MV-4-11 (cell line): ENCODE data around the gene METTL8.
"Not testable (repeated sequence)": the region's sequence is repeated elsewhere in the genome, so short reads cannot be mapped to it uniquely, and the experiment has no call there.

Source experiments
- DNase-seq: peaks from one replicate; lab custom pipeline; 2025; lab: John Stamatoyannopoulos, UW

Gene METTL8

DNA sequence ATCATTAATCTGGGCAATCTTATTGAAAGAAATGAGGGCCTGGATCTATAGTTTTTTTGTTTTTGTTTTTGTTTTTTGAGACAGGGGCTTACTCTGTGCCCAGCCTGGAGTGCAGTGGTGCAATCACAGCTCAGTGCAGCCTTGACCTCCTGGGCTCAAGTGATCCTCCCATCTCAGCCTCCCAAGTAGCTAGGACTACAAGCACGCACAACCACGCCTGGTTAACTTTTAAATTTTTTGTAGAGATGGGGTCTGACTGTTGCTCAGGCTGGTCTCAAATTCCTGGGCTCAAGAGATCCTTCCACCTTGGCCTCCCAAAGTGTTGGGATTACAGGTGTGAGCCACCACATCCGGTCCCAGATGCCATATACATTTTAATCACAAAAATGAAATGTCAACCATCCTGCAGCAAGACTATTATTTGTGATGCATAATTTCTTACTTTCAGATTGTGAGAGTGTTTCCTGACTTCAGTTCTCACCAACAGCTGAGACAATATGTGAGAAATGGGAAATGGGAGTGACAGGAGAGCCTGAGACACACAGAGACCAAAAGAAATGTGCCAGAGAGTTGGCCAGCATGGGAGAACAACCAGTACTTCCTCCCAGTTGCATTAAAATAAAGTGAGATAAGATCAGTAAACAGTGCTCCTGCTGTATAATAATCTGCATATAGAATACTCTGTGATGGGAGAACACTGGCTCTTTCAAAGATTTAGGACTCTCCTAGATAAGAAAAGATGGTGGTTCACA lies 87.6 kb downstream of the METTL8 start:
- peak; percentile 6 for DNase-seq

DNA sequence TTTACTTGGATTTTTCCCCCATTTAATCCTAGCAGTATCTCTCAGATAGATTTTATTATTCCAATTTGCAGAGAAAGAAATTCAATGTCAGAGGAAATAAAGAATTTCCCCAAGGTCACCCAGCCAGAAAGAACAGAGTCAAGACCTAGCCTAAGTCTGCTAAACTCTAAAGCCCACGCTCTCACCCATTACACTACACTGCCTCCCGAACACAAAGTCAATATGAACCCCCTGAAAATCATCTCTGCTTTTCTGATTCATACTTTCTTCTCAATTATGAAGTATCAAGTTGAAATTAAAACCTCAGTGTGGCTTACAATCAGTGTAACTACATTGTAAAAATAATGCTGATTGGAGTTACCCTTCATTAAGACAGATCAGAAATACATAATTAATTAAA lies 89.6 kb downstream of the METTL8 start:
- DNase-seq, result no peak

DNA sequence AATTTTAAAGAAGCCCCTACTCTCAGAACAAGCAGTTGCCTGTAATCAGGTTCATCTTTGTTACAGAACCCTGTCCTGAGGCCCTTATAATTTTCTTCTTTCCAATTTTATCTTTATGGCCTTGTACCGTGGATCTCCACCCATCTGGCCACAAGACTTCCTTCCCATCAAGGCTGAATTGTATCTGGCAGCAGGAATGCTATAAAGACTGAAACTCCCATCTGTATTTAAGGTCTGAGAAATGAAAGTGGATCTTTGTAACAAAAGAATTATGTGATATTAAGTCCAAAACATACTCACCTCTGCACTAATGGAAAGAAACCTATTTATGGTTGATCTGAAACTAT lies 91.8 kb downstream of the METTL8 start:
- no peak for DNase-seq

DNA sequence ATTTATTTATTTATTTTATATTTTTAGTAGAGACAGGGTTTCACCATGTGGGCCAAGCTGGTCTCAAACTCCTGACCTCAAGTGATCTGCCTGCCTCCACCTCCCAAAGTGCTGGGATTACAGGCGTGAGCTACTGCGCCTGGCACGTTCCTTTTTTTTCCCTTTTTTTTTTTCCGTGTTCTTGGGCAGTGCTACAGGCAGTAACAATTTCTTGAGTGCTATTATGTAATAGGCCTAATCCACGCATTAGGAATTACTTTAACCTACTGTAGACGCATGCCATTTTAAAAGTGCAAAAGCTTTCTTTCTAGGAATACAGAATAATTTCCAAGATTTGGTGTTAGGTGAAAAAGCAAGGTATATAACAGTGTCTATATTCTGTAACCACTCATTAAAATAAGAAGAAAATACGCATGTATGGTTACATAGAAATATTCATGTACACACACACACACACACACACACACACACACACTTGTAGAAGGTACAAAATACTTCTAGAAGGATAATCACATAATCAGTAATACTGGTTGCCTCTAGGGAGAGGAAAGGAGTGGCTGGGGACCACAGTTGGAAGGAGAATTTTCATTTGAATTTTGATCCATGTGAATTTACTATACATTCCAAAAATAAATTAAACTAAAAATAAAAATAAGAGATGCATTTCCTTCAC lies 92.3 kb downstream of the METTL8 start:
- DNase-seq, result no peak

DNA sequence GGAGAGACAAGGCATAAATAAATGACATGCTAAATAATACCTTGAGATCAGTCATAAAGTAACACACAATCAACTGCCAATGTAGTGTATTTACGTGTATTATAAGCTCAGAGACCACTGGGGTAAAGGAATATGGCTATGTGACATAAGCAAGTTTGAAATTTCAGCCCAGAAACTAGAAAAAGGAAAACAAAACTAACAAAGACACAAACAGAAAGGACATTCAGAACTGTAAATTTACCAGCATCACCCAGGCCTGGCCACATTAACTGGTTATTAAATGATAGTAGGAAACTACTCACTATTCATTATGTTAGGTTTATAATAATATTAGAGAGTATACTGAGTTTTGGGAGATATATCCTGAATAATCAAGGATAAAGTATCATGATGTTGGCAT lies 98.8 kb downstream of the METTL8 start:
- DNase-seq, result no peak

DNA sequence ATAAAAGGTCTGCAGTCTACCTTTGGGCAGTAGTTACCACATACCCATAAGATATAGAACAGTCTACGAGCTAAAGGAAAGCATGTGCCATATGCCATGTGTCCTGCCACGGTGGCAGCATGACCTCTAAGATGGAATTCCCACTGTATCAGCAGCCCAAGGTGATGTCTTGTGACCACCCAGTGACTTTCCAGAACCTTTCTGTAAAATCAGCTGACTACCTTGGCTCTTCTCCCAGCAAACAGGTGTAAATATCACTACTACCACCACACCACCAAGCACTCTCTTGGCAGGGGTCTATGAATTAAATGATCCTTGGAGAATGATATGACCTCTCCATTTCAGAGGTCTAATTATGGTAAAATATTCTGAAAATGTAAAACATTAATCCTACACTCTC lies 99.6 kb downstream of the METTL8 start:
- DNase-seq, result no peak

DNA sequence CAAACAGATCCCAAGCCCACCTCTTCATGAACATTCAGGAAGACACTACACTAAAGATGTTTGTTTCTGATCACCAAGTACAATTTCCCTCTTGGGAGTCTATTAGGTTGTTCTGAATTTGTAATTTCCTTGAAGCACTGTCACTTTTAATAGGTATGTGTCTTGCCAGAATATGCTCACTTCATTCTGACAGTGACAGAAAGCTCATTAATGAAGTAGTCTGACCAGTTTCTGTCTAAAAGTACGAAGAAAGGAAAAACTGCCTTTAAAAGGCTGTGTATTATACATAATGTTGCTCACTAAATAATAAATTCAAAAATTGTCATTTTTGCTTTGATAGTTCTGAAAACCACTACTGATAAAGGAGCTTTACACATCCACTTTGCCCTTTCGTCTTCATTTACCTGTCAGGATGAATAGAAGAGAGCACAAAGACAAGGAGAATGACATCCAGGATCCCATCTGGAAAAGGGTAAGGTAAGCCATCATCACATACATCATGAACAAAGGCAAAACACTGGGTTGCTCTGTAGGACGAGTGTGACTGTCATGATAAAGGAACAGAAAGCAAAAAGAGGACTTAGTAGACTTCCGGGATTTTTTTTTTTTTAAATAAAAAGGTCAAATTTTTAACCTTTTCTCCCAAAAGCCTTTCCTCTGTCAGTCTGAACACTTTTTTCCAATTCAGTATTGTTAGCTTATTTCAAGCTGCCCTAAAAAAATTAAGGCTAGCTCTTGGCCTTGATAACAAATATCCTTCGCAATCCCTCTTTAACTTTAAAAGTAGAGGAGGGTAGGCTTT lies 103.4 kb downstream of the METTL8 start:
- peak; percentile 63 for DNase-seq

DNA sequence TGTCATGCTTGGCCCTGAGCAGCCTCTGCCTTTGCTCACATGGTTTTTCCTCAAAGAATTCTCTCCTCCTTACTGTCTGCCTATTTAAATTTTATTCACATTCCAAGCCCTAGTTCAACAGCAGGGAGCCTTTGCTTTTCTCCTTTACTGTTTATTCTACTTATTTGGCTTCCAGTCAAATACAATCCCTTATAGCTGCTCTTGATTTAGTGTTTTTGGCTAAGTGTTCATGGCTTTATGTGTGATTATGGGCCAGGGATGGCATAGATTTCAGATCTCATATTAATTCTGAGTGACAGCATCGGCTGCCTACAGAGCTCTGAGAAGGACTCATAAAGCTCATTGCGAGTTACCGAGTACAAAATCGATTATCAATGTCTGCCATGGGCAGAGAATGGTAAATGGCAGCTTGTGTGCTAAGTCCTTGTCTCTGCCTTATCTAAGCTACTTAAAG lies 106.7 kb downstream of the METTL8 start:
- DNase-seq, result no peak

DNA sequence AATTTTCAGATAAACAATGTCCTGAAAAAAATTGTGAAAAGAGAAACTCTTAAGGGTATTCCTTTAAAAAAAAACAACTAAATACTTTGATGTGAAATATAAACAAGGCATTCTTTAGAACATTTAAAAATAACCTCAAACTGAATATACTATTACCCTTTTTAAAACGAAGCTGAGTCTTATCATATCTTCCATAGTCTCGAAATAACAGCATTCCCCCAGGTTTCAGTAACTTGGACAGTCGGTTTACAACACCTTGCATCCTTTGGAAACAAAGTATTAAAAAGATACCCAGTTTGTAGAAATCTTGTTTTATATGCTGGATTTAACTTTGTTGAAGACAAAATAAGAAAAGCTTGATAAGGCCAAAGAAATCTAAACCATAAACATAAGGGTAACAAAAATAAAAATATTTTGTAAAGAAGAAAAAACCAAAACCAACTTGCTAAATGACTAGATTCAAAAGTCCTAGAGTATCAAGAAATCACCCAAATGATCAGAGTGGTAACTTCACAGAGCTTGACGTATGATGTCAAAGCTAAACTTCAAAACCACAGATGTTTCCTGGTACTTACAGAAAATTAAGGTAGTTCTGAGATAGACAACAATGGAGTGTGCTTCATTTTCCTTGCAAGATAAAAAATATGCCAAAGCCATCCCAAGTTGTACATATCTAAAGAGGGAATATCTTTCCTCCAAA lies 107.8 kb downstream of the METTL8 start:
- no peak for DNase-seq

DNA sequence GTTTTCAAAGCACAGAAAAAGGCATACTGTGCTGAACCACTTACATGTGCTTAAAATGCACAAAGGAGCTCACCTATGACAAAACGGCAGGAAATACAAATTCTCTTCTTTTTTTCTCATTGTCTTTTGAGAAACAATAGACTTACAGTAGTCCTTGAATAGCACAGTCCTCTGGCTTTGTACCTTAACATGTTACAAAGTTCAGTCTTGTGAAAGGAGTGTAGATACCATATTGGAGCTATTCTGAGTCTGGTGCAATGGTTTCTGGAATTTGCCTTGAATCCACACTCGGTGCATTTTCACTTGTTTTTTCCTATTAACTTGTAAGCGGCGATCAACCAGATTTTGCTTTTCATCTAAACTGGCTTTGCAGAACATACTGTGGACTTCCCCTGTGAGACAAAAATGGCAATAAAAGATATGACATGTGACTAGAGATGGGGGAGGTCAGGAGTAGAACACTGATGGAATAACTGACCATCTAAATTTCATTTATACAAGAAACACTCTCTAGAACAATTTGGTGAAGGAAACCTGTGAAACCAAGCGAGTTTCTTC lies 109.7 kb downstream of the METTL8 start:
- DNase-seq, result no peak

DNA sequence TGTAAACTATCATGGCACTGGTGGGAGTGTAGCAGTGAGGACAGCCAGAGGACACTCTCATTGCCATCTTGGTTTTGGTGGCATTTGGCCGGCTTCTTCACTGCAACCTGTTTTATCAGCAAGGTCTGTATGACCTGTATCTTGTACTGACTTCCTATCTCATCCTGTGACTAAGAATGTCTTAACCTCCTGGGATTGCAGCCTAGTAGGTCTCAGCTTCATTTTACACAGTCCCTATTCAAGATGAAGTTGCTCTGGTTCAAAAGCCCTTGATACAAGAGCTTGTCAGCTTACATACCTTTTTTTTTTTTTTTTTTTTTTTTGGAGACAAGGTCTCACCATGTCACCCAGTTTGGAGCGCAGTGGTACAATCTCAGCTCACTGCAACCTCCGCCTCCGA lies 110.9 kb downstream of the METTL8 start:
- no peak for DNase-seq

DNA sequence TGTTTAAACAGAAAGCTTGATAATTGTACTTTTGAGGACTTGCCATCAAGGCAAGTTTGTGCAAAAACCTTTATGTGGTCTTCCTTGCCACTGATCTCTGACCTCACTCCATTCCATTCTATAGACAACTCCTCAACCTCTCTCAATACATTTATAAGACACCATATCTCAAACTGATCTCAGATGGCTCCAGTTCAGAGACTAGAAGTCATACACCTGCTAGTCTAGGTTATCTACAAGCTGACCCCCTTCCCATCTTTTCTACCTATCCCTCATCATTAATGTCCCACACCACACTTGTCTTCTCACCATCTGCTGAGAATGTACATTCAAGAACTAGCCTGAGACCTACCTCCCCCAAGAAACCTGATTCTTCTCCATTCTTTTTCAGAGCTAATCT lies 113.1 kb downstream of the METTL8 start:
- no peak for DNase-seq

DNA sequence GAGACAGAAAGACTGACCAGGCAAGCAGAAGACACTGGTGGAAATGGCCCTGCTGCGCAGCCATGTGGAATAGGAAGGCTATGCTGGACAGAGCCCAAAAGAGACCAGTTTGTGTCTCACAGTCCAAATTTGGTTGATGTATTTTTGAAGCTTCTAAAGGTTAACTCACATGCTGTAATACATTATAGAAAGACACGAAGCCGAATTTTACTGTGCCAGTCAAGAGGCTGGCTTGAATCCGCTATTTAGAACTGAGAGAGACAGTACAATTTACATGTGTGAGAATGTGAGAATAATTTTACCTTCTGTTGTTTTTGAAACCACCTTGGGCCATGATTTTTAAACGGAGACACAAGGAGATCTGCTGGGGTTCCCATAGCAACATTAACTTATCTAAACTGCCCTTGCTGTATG lies 113.6 kb downstream of the METTL8 start:
- no peak for DNase-seq

DNA sequence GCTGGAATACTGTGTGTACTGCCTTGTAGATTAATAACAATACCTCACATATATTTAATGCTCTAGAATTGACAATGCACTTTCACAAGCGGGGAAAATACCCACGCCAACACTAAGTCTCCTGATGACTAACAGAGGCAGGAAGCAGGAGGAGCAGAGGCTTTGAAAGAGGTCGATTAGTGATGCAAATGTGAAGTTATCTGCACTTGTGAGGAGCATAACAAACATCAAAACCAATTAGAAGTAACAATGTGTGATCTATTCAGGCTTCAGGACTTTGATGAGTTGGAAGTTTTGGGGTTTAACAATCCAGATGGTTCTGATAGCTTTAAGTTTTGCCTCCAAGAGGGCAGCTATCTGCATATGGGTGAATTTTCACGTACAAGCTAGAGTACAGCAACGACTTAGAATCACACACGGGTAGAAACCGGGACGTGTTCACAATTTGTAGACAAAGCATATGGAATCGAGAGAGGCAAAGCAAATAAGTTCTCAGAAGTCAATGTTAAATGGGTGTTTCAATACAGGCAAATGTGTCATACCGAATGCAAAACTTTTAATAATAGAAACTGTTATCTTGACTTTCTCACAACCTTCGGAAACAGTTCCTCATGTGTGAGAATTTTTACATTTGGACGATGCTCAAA lies 114.5 kb downstream of the METTL8 start:
- peak; percentile 10 for DNase-seq

DNA sequence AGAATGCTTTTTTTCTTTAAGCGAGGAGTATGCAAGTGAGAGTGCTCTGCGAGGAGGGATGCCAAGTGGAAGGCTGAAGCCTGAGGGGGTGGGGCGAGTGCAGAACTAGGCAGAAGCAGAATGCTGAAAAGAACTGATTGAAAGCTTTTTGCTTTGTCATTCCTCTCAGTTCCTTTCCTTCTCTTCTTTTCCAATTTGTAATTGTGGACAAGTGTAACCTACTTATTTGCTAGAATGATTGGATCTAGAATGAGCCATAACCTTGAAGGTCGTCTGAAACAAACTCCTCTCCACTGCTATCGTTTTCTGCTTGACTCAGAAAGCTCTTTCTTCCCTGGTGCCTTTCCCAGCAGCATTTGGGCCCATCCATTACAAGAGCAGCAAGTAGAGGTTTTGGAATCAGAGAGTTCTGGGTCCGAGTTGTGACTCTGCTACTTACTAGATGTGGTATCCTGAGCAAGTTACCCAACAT lies 115.3 kb downstream of the METTL8 start:
- no peak for DNase-seq

DNA sequence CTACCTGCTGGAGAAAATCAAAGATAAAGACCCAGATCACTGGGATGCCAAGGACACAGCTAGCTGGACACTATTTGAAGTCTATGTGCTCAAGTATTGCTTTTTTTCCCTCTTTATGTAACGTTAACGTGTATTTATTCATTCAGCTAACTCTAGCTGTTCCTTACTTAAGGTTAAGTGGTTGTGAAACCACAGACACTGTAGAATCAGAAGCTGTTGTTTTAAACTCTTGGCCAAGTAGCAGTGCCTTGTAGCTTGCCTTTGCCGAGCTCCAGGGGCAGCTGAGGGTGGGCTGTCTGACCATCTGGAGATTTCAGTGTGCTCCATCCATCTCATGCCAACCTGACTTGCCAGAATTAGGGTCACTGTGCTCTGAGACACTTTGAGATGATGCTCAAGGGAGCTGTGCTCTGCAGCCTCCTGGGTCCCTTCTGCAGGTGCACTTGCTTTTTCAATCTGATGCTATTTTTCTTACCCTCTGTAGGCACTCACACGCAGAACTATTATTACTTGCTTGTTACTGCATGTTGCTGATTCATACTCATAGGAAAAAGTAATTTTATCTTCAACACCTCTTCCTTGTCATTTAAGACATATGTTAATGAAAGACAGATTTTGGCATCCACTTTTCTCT lies 116.2 kb downstream of the METTL8 start:
- no peak for DNase-seq

DNA sequence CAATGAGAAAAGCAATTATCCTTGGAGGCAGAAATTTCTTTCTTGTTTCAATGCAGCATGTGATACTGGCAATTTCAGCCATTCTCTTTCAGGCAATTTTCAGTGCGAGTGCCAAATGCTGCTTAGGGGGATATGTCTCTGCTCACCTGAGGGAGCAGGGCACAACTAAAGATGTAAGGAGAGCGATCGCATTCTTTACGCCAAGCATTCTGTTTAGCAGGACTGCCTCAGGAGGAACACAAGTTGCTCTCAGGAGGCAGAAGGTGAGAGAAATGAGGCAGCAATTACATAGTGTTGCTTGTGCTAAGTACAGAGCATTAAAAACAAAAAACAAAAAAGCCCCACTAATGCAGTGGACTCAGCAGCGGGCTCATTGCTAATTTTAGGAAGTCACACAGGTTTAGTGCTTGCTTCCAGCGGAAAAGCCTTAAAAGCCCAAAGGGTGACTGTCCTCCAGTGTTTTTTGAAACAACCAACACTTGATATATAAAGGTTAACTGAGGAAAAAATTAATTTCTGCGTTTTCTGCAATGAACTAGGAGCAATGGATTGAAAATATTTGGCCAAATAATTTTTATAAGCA lies 116.9 kb downstream of the METTL8 start:
- no peak for DNase-seq

DNA sequence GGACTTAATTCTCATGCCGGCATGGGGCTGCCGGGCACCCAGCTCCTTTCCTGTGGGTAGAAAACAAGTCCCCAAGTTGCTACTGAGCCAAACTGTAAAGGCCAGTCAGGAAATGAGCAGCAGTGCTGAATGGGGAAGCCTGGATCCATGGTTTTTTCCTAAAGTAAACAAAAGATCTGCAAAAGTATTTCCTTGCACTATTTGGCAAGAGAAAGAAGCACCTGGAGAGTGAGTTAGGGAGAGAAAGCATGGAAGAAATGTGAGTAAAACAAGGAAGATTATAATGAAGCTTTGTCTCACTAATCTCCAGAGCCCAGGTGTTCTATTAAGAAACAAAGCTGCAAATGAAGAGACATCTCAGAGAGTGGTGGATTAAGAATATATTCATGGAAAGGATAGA lies 117.6 kb downstream of the METTL8 start:
- DNase-seq, result no peak

DNA sequence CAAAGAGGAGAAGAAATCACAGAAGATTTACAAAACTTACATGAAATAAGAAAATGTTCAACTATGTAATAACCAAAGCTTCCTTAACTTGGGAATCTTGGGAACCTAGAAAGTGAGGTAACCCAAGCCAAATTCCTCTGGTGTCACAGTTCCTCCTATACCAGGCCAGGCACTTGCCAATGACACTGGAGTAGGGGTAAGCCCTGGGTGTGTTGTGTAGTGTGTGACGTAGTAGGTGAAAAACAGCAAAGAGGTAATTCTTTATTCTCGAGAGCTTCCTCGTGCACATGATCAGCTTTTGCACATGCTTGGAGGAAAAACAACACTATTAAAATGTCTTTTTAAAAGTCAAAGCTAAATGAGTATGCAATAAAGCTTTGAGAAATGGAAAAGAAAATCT lies 118.0 kb downstream of the METTL8 start:
- DNase-seq, result no peak

DNA sequence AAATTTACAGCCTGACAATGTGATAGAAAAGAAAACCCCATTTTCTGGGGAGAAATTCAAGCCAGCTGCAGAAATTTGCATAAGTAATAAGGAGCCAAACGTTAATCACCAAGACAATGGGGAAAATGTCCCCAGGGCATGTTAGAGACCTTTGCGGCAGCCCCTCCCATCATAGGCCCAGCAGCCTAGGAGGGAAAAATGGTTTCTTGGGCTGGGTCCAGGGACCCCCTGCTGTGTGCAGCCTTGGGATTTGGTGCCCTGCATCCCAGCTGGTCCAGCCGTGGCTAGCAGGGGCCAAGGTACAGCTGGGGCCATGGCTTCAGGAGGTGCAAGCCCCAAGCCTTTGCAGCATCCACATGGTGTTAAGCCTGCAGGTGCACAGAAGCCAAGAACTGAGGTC lies 121.6 kb downstream of the METTL8 start:
- DNase-seq, result not testable (repeated sequence)

DNA sequence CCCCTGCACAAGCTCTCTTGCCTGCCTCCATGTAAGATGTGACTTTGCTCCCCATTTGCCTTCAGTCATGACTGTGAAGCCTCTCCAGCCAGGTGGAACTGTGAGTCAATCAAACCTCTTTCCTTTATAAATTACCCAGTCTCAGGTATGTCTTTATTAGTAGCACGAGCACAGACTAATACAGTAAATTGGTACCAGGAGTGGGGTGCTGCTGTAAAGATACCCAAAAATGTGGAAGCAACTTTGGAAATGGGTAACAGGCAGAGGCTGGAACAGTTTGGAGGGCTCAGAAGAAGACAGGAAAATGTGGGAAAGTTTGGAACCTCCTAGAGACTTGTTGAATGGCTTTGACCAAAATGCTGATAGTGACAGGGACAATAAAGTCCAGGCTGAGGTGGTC lies 122.2 kb downstream of the METTL8 start:
- DNase-seq, result not testable (repeated sequence)
